HepG2 (cell line): Measurements from ENCODE around the gene ZNF8. TPM values are rescaled to one million over a fixed set of nuclear protein-coding genes. Genes with fewer than 3 reads are reported as not detected.

Experiments
- CEBPG ChIP-seq: IDR thresholded peaks from 2 replicates; pipeline ENCODE4 v1.6.1; 2016
- GABPB1 ChIP-seq: IDR thresholded peaks from 2 replicates; pipeline ENCODE4 v1.6.1; 2016; ENCODE audit warnings: mild to moderate bottlenecking, missing genetic modification reagents, moderate library complexity, missing compliant biosample characterization
- NFYB ChIP-seq: sonication (generic); formaldehyde crosslinking; IDR thresholded peaks from 2 replicates; pipeline ENCODE4 v1.4.0; 2020; ENCODE audit warnings: missing genetic modification reagents
- PHB2 ChIP-seq: fragments of 450-650 bp; IDR thresholded peaks from 2 replicates; pipeline ENCODE4 v1.6.1; 2018; ENCODE audit not compliant: partially characterized antibody
- SIN3A ChIP-seq: IDR thresholded peaks from 2 replicates; pipeline ENCODE4 v1.6.1; 2011; ENCODE audit warnings: low read depth, mild to moderate bottlenecking, control low read depth, low read length, borderline replicate concordance
- SP1 ChIP-seq, 2 experiments: fragments of 450-650 bp in 1 of 2; sonication (generic) in 1 of 2; formaldehyde crosslinking in 1 of 2; IDR thresholded peaks; 2 replicates each; pipeline versions ENCODE4 v1.4.0 to v1.6.1; 2016 to 2020; ENCODE audit warnings: missing genetic modification reagents in 1 of 2
- THAP11 ChIP-seq: IDR thresholded peaks from 2 replicates; pipeline ENCODE4 v1.6.1; 2016; ENCODE audit warnings: missing biosample characterization, missing genetic modification reagents
- ZNF251 ChIP-seq: sonication (generic); formaldehyde crosslinking; IDR thresholded peaks from 2 replicates; pipeline ENCODE4 v1.9.0; 2021; ENCODE audit warnings: mild to moderate bottlenecking, missing genetic modification reagents
- ZNF263 ChIP-seq: sonication (generic); formaldehyde crosslinking; IDR thresholded peaks from 2 replicates; pipeline ENCODE4 v1.4.0; 2020; ENCODE audit warnings: missing genetic modification reagents
- ZNF556 ChIP-seq: sonication (generic); formaldehyde crosslinking; IDR thresholded peaks from 2 replicates; pipeline ENCODE4 v1.4.0; 2020; ENCODE audit warnings: mild to moderate bottlenecking, missing genetic modification reagents, borderline replicate concordance
- ZNF567 ChIP-seq: sonication (generic); formaldehyde crosslinking; IDR thresholded peaks from 2 replicates; pipeline ENCODE4 v1.8.1; 2023; ENCODE audit warnings: mild to moderate bottlenecking, missing genetic modification reagents, borderline replicate concordance
- ZNF883 ChIP-seq: sonication (generic); formaldehyde crosslinking; IDR thresholded peaks from 2 replicates; pipeline ENCODE4 v1.5.1; 2020; ENCODE audit warnings: mild to moderate bottlenecking, missing genetic modification reagents; ENCODE audit errors: not compliant biosample characterization
- polyA plus RNA-seq, 8 experiments: library from polyadenylated mRNA; depleted of rRNA in 3 of 8; stranded (reverse) in 7 of 8; unstranded in 1 of 8; fragments of >200 nt; fragmentation: Illumina TruSeq in 4 of 8; extraction: Trizol in 4 of 8; gene quantifications; 2 replicates each; pipeline versions ENCODE4 v1.2.1 to v1.2.3, GENCODE V29; 2011 to 2016; ENCODE audit warnings: low read depth in 4 of 8, missing spikeins in 1 of 8, mixed read lengths in 1 of 8; ENCODE audit not compliant: insufficient read depth in 1 of 8
- total RNA-seq, 5 experiments: library from RNA; depleted of rRNA; stranded (reverse); fragments of >200 nt; fragmentation: Illumina TruSeq; extraction: Trizol; gene quantifications; 2 replicates each; pipeline ENCODE4 v1.2.3, GENCODE V29; 2016; ENCODE audit warnings: low read depth in 1 of 5
- TF ChIP-seq, protein P1 (sequence below): sonication (generic); formaldehyde crosslinking; IDR thresholded peaks from 2 replicates; pipeline ENCODE4 v1.4.0; 2020; ENCODE audit warnings: mild to moderate bottlenecking, missing genetic modification reagents
- TF ChIP-seq, protein P2 (sequence below): sonication (generic); formaldehyde crosslinking; IDR thresholded peaks from 2 replicates; pipeline ENCODE4 v1.8.1; 2023; ENCODE audit warnings: mild to moderate bottlenecking, moderate library complexity, missing genetic modification reagents
- TF ChIP-seq, protein P3 (sequence below): sonication (generic); formaldehyde crosslinking; IDR thresholded peaks from 2 replicates; pipeline ENCODE4 v1.4.0; 2020; ENCODE audit warnings: missing genetic modification reagents, borderline replicate concordance
- TF ChIP-seq, protein P4 (sequence below): sonication (generic); formaldehyde crosslinking; IDR thresholded peaks from 2 replicates; pipeline ENCODE4 v1.5.0; 2020; ENCODE audit warnings: missing genetic modification reagents

Gene ZNF8
- total and polyA plus RNA-seq, 2 of the 13 experiments (the other 11 are each of a cell fraction or from before 2014, with no cell fraction given): 3.1 to 3.3 TPM

DNA sequence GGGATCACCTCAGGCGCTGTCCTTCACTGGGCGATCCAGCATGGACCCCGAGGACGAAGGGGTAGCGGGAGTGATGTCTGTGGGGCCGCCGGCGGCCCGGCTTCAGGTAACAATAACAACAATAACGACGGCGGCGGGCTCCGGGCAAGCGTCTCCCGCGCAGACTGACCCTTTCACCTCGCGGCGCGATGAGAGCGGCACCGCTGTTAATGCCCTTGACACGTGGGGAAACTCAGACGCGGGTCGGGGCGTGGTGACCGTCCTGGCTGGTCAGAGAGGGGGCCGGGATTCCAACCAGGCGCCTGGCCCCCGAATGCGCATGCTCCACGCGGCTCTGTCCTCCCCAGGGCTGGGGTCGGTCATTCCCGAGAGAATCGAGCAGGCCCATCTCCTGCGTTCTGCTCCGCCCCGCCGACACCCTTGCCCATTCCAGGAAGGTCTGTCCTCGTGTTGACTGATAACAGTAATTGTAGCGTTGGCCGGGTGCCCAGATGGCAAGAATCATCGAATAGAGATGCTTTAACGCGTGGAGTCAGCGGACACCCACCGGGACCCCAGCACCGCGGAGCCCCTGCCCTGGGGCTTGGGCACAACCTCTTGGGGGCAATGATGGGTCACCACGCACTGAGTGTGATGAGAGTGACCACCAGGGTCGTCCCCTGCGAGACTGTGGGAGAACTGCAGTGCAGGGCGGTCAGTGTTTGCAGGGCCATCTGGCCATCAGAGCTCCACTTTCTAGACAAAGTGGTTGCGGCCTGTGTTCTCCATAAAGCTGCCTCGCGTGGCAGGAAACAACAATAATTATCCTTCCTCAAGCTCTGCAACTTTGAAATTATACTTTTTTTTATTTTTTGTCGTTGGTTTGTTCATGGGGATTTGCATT, 528 bp downstream of the ZNF8 start (continued):
- TF ChIP-seq, protein P1, sequence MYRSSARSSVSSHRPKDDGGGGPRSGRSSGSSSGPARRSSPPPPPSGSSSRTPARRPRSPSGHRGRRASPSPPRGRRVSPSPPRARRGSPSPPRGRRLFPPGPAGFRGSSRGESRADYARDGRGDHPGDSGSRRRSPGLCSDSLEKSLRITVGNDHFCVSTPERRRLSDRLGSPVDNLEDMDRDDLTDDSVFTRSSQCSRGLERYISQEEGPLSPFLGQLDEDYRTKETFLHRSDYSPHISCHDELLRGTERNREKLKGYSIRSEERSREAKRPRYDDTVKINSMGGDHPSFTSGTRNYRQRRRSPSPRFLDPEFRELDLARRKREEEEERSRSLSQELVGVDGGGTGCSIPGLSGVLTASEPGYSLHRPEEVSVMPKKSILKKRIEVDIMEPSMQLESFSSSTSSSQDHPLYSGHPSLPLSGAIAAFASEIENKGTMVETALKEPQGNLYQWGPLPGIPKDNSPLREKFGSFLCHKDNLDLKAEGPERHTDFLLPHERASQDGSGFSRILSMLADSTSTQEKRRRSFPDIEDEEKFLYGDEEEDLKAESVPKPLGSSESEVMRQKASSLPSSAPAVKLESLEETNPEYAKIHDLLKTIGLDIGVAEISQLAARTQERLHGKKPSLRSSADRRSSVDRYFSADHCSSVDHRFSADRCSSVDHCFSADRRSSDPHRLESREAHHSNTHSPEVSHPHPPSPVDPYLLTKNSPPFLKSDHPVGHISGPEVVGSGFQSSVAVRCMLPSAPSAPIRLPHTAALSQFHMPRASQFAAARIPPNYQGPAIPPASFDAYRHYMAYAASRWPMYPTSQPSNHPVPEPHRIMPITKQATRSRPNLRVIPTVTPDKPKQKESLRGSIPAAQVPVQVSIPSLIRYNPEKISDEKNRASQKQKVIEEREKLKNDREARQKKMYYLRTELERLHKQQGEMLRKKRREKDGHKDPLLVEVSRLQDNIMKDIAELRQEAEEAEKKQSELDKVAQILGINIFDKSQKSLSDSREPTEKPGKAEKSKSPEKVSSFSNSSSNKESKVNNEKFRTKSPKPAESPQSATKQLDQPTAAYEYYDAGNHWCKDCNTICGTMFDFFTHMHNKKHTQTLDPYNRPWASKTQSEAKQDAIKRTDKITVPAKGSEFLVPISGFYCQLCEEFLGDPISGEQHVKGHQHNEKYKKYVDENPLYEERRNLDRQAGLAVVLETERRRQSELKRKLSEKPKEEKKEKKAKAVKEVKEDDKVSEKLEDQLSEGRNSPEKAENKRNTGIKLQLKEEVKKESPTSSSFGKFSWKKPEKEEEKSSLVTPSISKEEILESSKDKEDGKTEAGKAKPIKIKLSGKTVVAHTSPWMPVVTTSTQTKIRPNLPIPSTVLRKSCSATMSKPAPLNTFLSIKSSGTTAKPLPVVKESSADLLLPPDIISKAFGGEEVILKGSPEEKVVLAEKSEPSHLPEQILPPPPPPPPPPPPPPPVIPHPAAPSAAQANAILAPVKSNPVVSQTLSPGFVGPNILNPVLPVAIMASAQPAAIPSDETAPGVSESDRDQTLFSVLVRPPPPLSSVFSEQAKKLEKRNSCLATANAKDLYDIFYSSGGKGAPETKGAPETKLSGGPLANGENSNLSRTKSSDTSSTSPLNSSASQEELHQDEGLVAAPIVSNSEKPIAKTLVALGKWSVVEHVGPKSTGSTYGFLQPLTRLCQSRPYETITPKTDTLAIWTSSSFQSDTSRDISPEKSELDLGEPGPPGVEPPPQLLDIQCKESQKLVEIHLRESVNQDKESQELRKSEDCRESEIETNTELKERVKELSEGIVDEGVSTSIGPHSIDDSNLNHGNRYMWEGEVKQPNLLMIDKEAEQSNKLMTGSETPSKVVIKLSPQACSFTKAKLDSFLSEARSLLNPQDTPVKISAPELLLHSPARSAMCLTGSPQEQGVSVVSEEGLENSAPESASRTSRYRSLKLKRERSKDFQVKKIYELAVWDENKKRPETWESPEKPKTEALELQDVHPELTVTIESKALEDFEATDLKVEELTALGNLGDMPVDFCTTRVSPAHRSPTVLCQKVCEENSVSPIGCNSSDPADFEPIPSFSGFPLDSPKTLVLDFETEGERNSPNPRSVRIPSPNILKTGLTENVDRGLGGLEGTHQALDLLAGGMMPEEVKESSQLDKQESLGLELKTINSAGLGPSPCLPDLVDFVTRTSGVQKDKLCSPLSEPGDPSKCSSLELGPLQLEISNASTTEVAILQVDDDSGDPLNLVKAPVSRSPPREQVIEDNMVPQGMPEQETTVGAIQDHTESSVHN (CRISPR knock-in tag): no peak; the same call in 1 of the 2 replicates
- TF ChIP-seq, protein P2, sequence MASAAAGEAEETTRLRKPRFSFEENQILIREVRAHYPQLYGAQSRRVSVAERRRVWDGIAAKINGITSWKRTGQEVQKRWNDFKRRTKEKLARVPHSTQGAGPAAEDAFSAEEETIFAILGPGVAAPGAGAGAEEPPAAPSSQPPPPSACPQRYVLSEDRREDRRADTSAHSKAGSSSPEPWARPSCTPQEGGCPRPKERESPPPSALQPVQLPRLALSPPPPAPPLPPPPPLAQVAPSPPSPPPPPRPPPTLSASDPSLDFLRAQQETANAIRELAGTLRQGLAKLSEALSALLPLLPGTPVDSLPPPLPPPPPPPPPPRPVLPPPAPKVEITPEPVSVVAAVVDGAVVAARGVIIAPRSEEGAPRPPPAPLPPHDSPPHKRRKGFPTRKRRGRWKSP (CRISPR knock-in tag): no peak
- TF ChIP-seq SP1 (IDR thresholded peaks at IDR 0.05) (no peak), SP1 (CRISPR knock-in tag; IDR thresholded peaks at IDR 0.05) (no peak), NFYB (CRISPR knock-in tag) (no peak), ZNF567 (CRISPR knock-in tag) (no peak), CEBPG (CRISPR knock-in tag) (no peak), THAP11 (CRISPR knock-in tag) (peak; percentile 88), ZNF263 (CRISPR knock-in tag) (peak; percentile 36), PHB2 (no peak), GABPB1 (peak; percentile 45; the same call in 1 of the 2 replicates), SIN3A (0 out of 2 replicates have a peak, but pooled peaks have one; percentile 28), ZNF251 (CRISPR knock-in tag) (peak; percentile 85; the same call in 1 of the 2 replicates), ZNF883 (peak; percentile 54), ZNF556 (CRISPR knock-in tag) (peak; percentile 54; the same call in 1 of the 2 replicates)
- TF ChIP-seq, protein P3, sequence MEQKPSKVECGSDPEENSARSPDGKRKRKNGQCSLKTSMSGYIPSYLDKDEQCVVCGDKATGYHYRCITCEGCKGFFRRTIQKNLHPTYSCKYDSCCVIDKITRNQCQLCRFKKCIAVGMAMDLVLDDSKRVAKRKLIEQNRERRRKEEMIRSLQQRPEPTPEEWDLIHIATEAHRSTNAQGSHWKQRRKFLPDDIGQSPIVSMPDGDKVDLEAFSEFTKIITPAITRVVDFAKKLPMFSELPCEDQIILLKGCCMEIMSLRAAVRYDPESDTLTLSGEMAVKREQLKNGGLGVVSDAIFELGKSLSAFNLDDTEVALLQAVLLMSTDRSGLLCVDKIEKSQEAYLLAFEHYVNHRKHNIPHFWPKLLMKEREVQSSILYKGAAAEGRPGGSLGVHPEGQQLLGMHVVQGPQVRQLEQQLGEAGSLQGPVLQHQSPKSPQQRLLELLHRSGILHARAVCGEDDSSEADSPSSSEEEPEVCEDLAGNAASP (CRISPR knock-in tag): peak; percentile 32; the same call in 1 of the 2 replicates
- TF ChIP-seq, protein P4, sequence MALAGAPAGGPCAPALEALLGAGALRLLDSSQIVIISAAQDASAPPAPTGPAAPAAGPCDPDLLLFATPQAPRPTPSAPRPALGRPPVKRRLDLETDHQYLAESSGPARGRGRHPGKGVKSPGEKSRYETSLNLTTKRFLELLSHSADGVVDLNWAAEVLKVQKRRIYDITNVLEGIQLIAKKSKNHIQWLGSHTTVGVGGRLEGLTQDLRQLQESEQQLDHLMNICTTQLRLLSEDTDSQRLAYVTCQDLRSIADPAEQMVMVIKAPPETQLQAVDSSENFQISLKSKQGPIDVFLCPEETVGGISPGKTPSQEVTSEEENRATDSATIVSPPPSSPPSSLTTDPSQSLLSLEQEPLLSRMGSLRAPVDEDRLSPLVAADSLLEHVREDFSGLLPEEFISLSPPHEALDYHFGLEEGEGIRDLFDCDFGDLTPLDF (CRISPR knock-in tag): peak; percentile 58; the same call in 1 of the 2 replicates
